NB4 (cell line): Measurements from ENCODE around the gene ZNF710.

Source experiments
- MYC ChIP-seq: IDR thresholded peaks from 2 replicates; pipeline ENCODE4 v1.6.1; 2011; ENCODE audit warnings: low read depth, low read length
- POLR2A ChIP-seq: IDR thresholded peaks from 2 replicates; pipeline ENCODE4 v1.6.1; 2011; ENCODE audit warnings: mild to moderate bottlenecking; ENCODE audit not compliant: insufficient read length; ENCODE audit errors: extremely low read depth
- TF ChIP-seq, protein P1 (sequence below): IDR thresholded peaks from one replicate; pipeline ENCODE4 v1.5.1; 2012; ENCODE audit warnings: low read depth, low read length
- TF ChIP-seq, protein P2 (sequence below): IDR thresholded peaks from 2 replicates; pipeline ENCODE4 v1.6.1; 2011; ENCODE audit warnings: low read depth, low read length

DNA sequence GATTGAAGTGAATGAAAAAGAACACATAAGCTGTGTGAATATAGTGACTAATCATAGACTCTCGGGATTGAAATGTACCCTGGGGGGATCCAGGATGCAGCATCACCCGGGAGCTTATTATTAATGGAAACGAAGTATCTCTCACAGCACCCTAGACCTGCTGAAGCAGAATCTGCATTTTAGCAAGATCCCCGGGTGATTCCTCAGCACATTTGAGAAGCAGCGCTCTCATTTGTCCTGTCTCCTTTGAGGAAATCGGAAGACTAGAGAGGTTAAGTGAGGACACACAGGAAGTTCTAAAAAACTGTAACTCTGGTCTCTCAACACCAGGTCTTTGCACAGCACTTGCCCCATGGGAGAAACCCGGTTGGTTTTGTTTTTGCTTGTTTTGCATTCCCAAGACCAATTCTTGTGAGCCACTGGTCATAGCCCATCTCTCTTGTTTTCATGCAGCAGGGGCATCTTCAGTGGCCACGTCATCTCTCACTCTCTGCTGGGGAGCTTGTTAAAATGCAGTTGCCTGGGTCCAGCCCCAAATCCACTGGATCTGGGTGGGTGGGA is 30.2 kb downstream of the ZNF710 start:
- TF ChIP-seq, protein P1, sequence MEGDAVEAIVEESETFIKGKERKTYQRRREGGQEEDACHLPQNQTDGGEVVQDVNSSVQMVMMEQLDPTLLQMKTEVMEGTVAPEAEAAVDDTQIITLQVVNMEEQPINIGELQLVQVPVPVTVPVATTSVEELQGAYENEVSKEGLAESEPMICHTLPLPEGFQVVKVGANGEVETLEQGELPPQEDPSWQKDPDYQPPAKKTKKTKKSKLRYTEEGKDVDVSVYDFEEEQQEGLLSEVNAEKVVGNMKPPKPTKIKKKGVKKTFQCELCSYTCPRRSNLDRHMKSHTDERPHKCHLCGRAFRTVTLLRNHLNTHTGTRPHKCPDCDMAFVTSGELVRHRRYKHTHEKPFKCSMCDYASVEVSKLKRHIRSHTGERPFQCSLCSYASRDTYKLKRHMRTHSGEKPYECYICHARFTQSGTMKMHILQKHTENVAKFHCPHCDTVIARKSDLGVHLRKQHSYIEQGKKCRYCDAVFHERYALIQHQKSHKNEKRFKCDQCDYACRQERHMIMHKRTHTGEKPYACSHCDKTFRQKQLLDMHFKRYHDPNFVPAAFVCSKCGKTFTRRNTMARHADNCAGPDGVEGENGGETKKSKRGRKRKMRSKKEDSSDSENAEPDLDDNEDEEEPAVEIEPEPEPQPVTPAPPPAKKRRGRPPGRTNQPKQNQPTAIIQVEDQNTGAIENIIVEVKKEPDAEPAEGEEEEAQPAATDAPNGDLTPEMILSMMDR: no peak
- TF ChIP-seq POLR2A: peak; percentile 39
- TF ChIP-seq, protein P2, sequence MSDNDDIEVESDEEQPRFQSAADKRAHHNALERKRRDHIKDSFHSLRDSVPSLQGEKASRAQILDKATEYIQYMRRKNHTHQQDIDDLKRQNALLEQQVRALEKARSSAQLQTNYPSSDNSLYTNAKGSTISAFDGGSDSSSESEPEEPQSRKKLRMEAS: peak; percentile 2; the same call in 1 of the 2 replicates
- peak; percentile 38 for TF ChIP-seq MYC
